Activated naive CD8-positive, alpha-beta T cell treated with anti-CD3 and anti-CD28 coated beads, Interleukin-2, amount 50 U/mL, for 24 hours (primary cell): Measurements from ENCODE around the gene IQGAP1.
"Not testable (repeated sequence)": the region's sequence is repeated elsewhere in the genome, so short reads cannot be mapped to it uniquely, and the experiment has no call there.

Experiments
- ATAC-seq: fragments of 150-1000 bp; cut with Tn5 transposase; one replicate; pipeline ENCODE4 v1.10.0; 2021
- DNase-seq: peaks from one replicate; pipeline ENCODE4 v3.0.0; 2021
- H3K27ac Mint-ChIP-seq: one replicate; pipeline ENCODE4 v1.8.0; 2021; ENCODE audit warnings: mild to moderate bottlenecking, mixed read lengths
- H3K27me3 Mint-ChIP-seq: one replicate; pipeline ENCODE4 v1.8.0; 2021; ENCODE audit warnings: mixed read lengths
- H3K36me3 Mint-ChIP-seq: one replicate; pipeline ENCODE4 v1.8.0; 2021; ENCODE audit warnings: low read depth, mixed read lengths
- H3K4me1 Mint-ChIP-seq: one replicate; pipeline ENCODE4 v1.8.0; 2021; ENCODE audit warnings: mixed read lengths
- H3K4me3 Mint-ChIP-seq: one replicate; pipeline ENCODE4 v1.8.0; 2021; ENCODE audit warnings: mild to moderate bottlenecking, moderate library complexity, mixed read lengths
- H3K9me3 Mint-ChIP-seq: one replicate; pipeline ENCODE4 v1.8.0; 2021; ENCODE audit warnings: mixed read lengths

Gene IQGAP1

DNA sequence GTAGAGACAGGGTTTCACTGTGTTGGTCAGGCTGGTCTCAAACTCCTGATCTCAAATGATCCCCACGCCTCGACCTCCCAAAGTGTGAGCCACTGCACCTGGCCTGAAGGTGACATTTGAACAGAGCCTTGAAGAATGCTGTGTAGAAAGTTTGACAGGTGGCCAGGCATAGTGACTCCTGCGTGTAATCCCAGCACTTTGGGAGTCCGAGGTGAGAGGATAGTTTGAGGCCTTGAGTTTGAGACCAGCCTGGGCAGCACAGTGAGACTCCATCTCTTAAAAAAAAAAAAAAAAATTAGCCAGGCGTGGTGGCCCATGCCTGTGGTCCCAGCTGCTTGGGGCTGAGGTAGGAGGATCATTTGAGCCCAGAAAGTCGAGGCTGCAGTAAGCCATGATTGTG lies 1.5 kb downstream of the IQGAP1 start:
- Mint-ChIP-seq H3K4me1 (peaks cover 55% of the 10 kb centered on the region), H3K4me3 (peak overlapping the region; percentile 88), H3K27ac (peak overlapping the region; percentile 66), H3K36me3 (peaks cover 41% of the 10 kb centered on the region), H3K9me3 (no peaks in the 10 kb centered on the region), H3K27me3 (no peaks in the 10 kb centered on the region)
- ATAC-seq: no peak
- no peak for DNase-seq

DNA sequence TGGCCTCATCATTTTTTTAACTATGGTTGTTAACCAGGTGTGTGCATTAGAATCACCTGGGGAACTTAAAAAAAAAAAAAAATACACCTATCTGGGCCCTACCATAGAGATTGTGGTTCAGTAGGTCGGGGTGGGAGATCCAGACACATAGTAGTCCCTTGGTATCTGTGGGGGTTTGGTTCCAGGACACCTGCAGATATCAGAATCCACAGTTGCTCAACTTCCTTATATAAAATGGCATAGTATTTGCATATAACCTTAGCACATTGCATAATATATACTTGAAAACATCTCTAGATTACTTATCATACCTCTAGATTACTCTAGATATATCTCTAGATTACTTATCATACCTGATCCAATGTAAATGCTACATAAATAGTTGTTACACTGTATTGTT lies 5.0 kb downstream of the IQGAP1 start:
- Mint-ChIP-seq H3K27ac (no peak overlapping the region), H3K27me3 (no peaks in the 10 kb centered on the region), H3K9me3 (no peaks in the 10 kb centered on the region), H3K36me3 (peaks cover 47% of the 10 kb centered on the region), H3K4me1 (peaks cover 75% of the 10 kb centered on the region), H3K4me3 (no peak overlapping the region)
- ATAC-seq (no peak), DNase-seq (no peak)

DNA sequence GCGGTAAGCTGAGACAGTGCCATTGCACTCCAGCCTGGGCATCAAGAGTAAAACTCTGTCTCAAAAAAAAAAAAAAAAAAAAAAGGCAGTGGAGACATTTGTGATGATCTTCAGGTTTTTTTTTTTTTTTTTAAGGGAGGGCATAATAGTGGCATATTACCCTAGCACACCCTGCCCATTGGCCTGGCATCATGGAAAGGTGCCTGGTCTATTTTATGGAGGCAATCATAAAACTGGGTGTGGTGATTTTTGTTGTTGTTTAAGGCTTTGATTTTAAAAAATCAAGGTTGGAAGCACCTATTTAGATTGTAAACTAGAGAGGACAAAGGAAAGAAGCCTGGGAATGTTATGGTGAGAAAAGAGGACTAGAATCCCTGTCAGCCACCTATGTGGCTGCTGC lies 6.0 kb downstream of the IQGAP1 start:
- no peaks in the 10 kb centered on the region for H3K9me3 Mint-ChIP-seq
- peak overlapping the region; percentile 54 for H3K27ac Mint-ChIP-seq
- ATAC-seq: no peak
- H3K27me3 Mint-ChIP-seq: no peaks in the 10 kb centered on the region
- peaks cover 74% of the 10 kb centered on the region for H3K4me1 Mint-ChIP-seq
- peaks cover 44% of the 10 kb centered on the region for H3K36me3 Mint-ChIP-seq
- H3K4me3 Mint-ChIP-seq: no peak overlapping the region
- no peak for DNase-seq

DNA sequence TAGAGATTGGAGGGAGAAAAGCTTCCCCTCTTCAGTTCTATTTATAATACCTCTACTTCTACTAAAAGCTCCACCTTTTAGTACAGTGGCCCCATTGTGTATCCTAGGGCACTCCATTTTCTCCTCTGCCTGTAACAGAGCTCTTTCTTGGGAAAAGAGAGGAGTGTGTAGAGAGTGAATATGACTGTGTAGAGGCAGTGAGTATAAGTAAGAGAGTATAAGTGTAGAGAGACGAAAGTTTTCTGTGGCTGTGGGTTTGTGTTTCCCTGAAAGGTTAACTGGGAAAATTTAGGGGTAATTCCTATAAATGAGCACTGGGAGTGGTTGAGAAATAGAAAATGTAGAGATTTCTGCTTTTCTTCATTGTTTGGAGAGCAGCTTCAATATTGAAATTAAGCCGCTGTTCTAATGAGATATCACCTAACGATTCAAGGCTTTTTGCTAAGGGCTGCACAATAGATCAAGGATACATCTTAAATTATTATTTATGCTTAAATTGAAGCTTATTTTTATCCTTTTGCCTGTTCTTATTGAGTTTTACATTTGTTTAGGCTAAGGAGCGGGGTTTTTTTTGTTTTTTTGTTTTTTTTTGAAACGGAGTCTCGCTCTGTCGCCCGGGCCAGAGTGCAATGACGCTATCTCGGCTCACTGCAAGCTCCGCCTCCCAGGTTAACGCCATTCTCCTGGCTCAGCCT lies 6.9 kb downstream of the IQGAP1 start:
- Mint-ChIP-seq H3K9me3 (no peaks in the 10 kb centered on the region), H3K27me3 (no peaks in the 10 kb centered on the region), H3K36me3 (peaks cover 41% of the 10 kb centered on the region), H3K4me3 (no peak overlapping the region), H3K27ac (no peak overlapping the region), H3K4me1 (peaks cover 71% of the 10 kb centered on the region)
- ATAC-seq: no peak
- no peak for DNase-seq

DNA sequence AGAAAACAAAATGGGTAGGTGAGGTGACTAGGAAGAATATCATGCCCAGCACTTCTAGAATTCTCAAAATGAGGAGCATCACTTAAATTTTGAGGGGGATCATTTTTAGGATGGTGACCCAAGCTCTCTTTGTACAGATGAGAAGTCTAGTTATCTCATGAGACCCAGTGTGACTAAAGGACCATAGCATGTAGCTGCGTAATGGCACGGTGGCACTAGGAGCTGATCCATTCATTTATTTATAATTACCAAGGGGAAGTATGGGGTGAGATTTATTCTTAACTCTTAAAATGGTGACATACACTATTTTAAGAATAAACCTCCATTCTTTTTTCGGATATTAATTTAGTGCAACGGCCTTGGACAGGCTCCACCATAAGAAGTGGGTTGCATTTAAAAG lies 8.3 kb downstream of the IQGAP1 start:
- DNase-seq (no peak), ATAC-seq (no peak)
- H3K4me3 Mint-ChIP-seq: no peak overlapping the region
- no peaks in the 10 kb centered on the region for H3K27me3 Mint-ChIP-seq
- H3K9me3 Mint-ChIP-seq: no peaks in the 10 kb centered on the region
- peaks cover 26% of the 10 kb centered on the region for H3K36me3 Mint-ChIP-seq
- H3K4me1 Mint-ChIP-seq: peaks cover 72% of the 10 kb centered on the region
- peak overlapping the region; percentile 8 for H3K27ac Mint-ChIP-seq

DNA sequence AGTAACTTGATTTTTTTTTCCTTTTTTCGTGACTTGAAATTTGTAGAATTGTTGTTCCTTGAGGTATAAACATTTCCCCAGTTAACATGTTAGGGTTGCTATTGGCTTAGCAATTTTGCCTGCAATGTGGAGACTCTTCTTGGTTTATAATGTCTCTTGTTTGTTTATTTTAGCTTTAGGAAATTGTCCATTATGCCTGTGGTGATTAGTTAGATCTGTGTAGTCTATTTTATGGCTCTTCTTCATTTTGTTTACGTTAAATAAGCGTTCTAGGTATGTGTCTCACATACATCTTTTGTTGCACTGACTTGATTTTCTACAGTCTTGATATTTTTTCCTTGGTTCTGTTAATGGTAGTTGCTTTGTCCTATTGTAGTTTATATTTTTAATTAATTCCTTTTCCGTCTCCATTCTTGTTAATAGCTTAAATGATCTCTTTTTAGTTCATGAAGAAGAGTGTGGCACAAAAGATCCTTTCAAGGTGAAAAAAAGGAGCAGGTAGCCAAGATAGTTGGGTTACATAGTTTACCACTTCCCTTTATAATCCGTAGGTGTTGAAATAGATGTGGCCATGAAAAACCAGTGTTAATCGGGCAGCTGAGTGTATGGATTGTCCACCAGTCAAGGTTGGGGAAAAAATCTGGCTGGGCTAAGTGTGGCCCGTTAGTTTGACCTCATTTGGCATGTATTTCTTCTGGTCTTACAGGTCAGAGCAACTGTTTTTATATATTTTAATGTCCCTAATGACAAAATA lies 12.1 kb downstream of the IQGAP1 start:
- Mint-ChIP-seq H3K27me3 (no peaks in the 10 kb centered on the region), H3K4me3 (peak overlapping the region; percentile 62), H3K27ac (peak overlapping the region; percentile 92), H3K4me1 (peaks cover 74% of the 10 kb centered on the region), H3K36me3 (peaks cover 21% of the 10 kb centered on the region), H3K9me3 (no peaks in the 10 kb centered on the region)
- DNase-seq: no peak
- peak; percentile 33 for ATAC-seq

DNA sequence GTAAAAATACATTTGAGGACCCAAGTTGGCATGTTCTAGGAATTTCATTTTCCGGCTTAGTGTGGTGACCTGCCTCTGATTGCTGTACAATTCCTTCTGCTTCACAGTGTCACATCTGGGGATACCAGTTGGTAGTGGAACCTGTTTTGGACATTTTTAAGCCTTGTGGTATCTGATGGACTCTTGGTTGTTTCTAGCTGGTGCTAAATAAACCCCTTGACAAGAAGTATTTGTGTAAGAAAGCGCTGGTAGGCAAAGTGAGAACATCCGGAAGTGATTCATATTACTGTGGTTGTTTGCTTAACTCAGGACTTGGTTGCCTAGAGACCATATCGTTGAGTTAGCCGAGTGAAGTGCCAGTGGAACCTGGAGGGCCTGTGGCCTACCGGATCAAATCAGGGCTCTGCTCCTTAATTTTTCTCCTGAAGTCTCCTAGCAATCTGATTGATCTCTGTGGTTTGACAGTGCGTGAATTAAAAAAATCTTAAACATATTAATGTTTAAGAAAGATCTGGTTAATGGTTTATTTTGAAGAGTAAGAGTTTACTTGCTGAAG lies 12.8 kb downstream of the IQGAP1 start:
- H3K27ac Mint-ChIP-seq: peak overlapping the region; percentile 92
- peak; percentile 50 for DNase-seq
- H3K4me1 Mint-ChIP-seq: peaks cover 76% of the 10 kb centered on the region
- peak overlapping the region; percentile 62 for H3K4me3 Mint-ChIP-seq
- peaks cover 19% of the 10 kb centered on the region for H3K36me3 Mint-ChIP-seq
- no peaks in the 10 kb centered on the region for H3K27me3 Mint-ChIP-seq
- ATAC-seq: peak; percentile 100
- H3K9me3 Mint-ChIP-seq: no peaks in the 10 kb centered on the region

DNA sequence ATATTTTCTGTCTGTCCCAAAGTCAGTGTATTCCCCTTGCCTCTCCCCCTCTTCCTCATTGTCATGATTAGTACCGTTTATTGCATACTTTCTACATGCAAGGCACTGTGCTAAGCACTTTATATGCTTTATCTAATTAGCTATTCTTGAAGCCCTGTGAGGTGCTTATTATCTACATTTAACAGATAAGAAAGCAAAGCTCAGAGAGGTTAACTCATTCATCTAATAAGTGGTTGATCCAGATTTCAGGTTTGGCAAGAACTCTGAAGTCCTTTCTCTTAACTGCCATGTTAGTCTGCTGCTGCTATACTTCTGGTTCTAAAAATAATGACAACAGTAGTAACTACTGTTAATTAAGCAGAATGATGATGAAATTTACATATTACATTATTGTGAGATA lies 13.5 kb downstream of the IQGAP1 start:
- peak overlapping the region; percentile 62 for H3K4me3 Mint-ChIP-seq
- ATAC-seq (no peak), DNase-seq (no peak)
- peaks cover 15% of the 10 kb centered on the region for H3K36me3 Mint-ChIP-seq
- H3K4me1 Mint-ChIP-seq: peaks cover 76% of the 10 kb centered on the region
- H3K27me3 Mint-ChIP-seq: no peaks in the 10 kb centered on the region
- H3K9me3 Mint-ChIP-seq: no peaks in the 10 kb centered on the region
- peak overlapping the region; percentile 92 for H3K27ac Mint-ChIP-seq

DNA sequence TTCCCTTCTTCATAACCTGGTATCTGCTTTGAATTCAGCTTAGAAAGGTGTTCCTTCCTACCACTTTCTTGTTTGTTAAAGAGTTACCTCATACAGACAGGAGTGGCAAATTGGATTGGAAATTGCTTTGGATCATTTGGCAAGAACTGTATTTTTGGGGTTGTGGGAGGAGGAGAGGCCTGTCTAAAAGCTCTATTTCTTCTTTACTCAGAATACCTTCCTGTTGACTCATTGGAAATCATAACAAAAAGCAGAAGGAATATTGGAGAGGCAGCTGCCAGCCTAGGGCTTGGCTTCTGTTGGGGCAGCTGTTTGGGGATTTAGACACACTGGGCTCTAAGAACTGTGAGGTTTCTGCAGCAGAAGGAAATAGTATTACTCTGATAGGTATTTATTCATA lies 14.2 kb downstream of the IQGAP1 start:
- Mint-ChIP-seq H3K4me1 (peaks cover 78% of the 10 kb centered on the region), H3K36me3 (peaks cover 15% of the 10 kb centered on the region), H3K27me3 (no peaks in the 10 kb centered on the region), H3K4me3 (no peak overlapping the region), H3K9me3 (no peaks in the 10 kb centered on the region), H3K27ac (peak overlapping the region; percentile 92)
- DNase-seq (no peak), ATAC-seq (no peak)

DNA sequence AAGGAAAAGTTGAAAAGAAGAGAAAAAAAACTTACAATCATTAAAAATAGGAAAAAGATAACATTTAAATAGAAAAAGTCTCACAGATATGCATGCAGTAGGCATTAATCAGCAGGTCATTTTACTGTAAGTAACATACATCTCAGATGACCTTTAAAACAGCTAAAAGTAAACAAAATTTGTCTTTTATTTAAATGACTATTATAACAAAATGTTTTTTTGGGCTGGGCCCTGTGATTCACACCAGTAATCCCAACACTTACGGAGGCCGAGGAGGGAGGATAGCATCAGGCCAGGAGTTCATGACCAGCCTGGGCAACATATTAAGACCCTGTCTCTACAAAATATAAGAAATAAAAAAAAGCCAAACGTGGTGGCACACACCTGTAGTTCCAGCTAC lies 14.7 kb downstream of the IQGAP1 start:
- DNase-seq (no peak), ATAC-seq (no peak)
- H3K9me3 Mint-ChIP-seq: no peaks in the 10 kb centered on the region
- H3K27me3 Mint-ChIP-seq: no peaks in the 10 kb centered on the region
- H3K4me3 Mint-ChIP-seq: no peak overlapping the region
- peak overlapping the region; percentile 92 for H3K27ac Mint-ChIP-seq
- H3K36me3 Mint-ChIP-seq: peaks cover 15% of the 10 kb centered on the region
- H3K4me1 Mint-ChIP-seq: peaks cover 83% of the 10 kb centered on the region

DNA sequence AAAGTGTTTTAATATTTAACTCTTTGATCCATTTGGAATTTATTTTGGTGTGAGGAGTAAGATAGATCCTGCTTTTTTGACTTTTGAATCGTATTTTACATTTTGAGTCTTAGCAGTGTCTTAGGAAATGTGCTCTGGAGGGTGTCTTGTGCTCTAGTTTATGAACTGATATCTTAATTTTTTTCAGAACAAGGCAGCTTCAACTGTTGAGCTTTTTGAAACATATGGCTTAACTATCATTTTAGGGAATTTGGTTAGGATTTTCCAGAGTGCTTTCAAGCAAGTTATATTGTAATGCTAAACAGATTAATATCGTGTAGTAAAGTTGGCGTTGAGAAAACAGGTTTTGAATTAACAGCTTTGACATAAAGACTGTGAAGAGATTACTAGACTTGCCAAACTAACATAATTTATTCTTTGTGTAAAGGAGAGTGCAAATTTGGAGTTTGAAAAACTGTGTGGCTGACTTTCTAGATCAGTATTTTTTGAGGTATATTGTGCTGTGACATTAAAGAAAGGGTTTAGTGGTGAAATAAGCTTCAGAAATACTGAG lies 17.1 kb downstream of the IQGAP1 start:
- H3K4me1 Mint-ChIP-seq: peaks cover 90% of the 10 kb centered on the region
- H3K9me3 Mint-ChIP-seq: peaks cover 5% of the 10 kb centered on the region
- no peak for DNase-seq
- no peak overlapping the region for H3K27ac Mint-ChIP-seq
- H3K36me3 Mint-ChIP-seq: peaks cover 31% of the 10 kb centered on the region
- no peak overlapping the region for H3K4me3 Mint-ChIP-seq
- ATAC-seq: no peak
- H3K27me3 Mint-ChIP-seq: no peaks in the 10 kb centered on the region

DNA sequence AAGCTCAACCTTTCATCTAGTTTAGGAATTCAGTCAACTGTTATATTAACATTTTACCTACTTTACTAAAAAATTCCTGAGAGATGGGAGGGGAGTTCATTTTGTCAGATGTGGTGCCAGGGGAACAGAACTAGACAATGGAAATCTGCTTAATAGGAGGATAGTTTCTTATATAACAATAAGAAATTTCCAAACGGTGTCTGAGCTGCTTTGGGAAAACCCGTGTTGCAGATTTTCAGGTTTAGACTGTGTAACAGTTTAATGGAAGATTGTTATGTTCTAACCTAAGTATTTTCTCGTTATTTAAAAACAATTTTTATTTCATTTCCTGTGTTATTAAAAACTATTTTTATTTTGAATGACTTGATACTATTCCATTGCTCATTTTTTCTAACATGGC lies 19.3 kb downstream of the IQGAP1 start:
- Mint-ChIP-seq H3K27ac (peak overlapping the region; percentile 88), H3K4me1 (peaks cover 87% of the 10 kb centered on the region), H3K36me3 (peaks cover 30% of the 10 kb centered on the region), H3K9me3 (peaks cover 5% of the 10 kb centered on the region), H3K4me3 (peak overlapping the region; percentile 58), H3K27me3 (no peaks in the 10 kb centered on the region)
- DNase-seq (no peak), ATAC-seq (no peak)

DNA sequence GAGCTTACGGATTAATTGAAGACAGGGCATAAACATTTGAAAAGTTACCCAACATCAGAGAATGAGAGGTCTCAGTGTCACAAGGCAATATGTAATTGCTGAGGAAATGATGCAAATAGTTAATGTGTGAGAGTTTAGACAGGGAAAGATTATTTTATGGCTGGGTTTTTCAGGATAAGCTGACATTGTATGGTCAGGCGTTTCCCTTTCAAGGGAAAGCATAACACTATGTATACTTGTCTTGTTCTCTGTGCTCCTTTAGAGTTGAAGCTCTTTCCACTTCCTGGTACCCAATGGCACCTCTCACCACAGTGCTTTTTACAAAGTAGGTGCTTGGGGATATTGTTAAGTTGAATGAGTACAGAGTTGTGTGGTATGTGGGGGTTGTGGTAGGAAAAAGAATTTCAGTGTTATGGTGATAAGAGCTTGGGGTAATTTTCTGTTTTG lies 19.9 kb downstream of the IQGAP1 start:
- Mint-ChIP-seq H3K27me3 (no peaks in the 10 kb centered on the region), H3K36me3 (peaks cover 27% of the 10 kb centered on the region)

DNA sequence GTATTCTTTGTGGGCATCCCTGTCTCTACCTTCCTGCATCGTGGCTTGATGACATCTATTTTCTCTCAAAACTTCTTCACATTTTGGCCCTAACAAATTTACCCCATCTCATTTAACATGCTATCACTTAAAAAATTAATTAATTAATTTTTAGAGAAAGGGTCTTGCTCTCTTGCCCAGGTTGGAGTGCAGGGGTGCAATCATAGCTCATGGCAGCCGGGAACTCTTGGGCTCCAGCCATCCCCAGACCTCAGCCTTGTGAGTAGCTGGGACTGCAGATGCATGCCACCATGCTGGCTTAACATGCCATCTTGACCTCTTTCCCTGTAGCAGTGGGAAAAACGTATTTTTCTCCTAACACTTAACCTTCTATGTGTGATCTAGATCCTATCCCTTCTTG lies 20.6 kb downstream of the IQGAP1 start:
- H3K27ac Mint-ChIP-seq: peak overlapping the region; percentile 88
- H3K36me3 Mint-ChIP-seq: peaks cover 25% of the 10 kb centered on the region
- no peak for DNase-seq
- H3K27me3 Mint-ChIP-seq: no peaks in the 10 kb centered on the region
- peaks cover 5% of the 10 kb centered on the region for H3K9me3 Mint-ChIP-seq
- peaks cover 93% of the 10 kb centered on the region for H3K4me1 Mint-ChIP-seq
- H3K4me3 Mint-ChIP-seq: no peak overlapping the region
- no peak for ATAC-seq

More for the DNA sequence above, 19.9 kb downstream of the IQGAP1 start:
- Mint-ChIP-seq H3K4me1 (peaks cover 88% of the 10 kb centered on the region), H3K9me3 (peaks cover 5% of the 10 kb centered on the region), H3K27ac (peak overlapping the region; percentile 88), H3K4me3 (peak overlapping the region; percentile 58)
- ATAC-seq: peak; percentile 99
- DNase-seq: no peak

DNA sequence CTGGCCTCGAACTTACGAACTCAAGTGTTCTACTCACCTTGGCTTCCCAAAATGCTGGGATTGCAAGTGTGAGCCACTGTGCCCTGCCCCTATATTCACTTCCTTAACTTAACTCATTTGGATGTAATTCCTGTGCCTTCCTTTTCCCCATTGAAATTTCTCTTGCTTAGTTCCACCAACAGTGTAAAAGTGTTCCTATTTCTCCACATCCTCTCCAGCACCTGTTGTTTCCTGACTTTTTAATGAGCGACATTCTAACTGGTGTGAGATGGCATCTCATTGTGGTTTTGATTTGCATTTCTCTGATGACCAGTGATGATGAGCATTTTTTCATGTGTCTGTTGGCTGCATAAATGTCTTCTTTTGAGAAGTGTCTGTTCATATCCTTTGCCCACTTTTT lies 21.5 kb downstream of the IQGAP1 start:
- H3K27ac Mint-ChIP-seq: peak overlapping the region; percentile 81
- not testable (repeated sequence) for ATAC-seq

More for the DNA sequence above, 21.5 kb downstream of the IQGAP1 start:
- H3K36me3 Mint-ChIP-seq: peaks cover 22% of the 10 kb centered on the region
- H3K4me3 Mint-ChIP-seq, H3K27me3 Mint-ChIP-seq, H3K9me3 Mint-ChIP-seq, DNase-seq: not testable (repeated sequence)
- peaks cover 92% of the 10 kb centered on the region for H3K4me1 Mint-ChIP-seq
